ENCODE data around the gene DNALI1. TPM values are rescaled to one million over a fixed set of nuclear protein-coding genes. Genes with fewer than 3 reads are reported as not detected.

The DNALI1 gene
- 15.1 TPM for polyA plus RNA-seq (2013, experiment 1 of 2)
- polyA plus RNA-seq (2013, experiment 2 of 2) = 15.8 TPM

DNA sequence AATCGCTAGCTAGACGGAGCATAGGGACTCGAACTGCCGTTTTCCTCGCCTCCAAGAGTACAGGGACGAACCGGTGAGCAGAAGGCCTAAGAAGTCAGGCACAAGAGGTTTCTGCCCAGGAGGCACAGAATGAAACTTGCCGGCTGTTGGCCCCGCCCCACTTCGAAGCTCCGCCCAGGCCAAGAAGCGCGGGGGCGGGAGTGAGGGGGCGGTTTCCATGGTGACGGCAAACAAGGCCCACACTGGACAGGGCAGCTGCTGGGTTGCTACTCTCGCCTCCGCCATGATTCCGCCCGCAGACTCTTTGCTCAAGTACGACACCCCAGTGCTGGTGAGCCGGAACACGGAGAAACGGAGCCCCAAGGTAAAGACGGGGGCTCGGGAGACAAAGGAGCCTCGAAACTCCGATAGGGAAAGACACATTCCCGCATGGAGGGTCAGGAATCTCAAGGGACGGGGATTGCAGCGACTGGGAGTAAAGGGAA, at the start of gene DNALI1:
TSS of gene DNALI1 (plus strand) at position 229 of the 485 bp plus-strand sequence. CDS start at position 284, 55 bp downstream.
- Histone ChIP-seq H3K27me3 (ENCODE audit: control insufficient read depth in 1 of 2, insufficient read depth in 1 of 2, low read length in 2 of 2) (no peaks in the 10 kb centered on the region), H3K36me3 (ENCODE audit: control insufficient read depth in 1 of 2, insufficient read depth in 2 of 2, low read depth in 1 of 2, low read length in 2 of 2) (peaks cover 13 to 16% of the 10 kb centered on the region in 2 experiments), H2BK15ac (ENCODE audit: low read depth, poor library complexity, severe bottlenecking) (no peak within 1 kb of the TSS), H2BK5ac (ENCODE audit: low read depth, low read length, poor library complexity, severe bottlenecking) (no peak within 1 kb of the TSS), H3K4ac (ENCODE audit: low read depth in 1 of 2, low read length in 2 of 2) (peak within 1 kb of the TSS in 1 of 2 experiments; percentile 55), H3K4me3 (ENCODE audit: insufficient read depth in 1 of 2, low read depth in 1 of 2, low read length in 2 of 2) (peak within 1 kb of the TSS; percentile 33 to 75), H3K9ac (ENCODE audit: low read length) (peak within 1 kb of the TSS; percentile 87), H3K23ac (ENCODE audit: low read length in 2 of 2) (no peak within 1 kb of the TSS), H2BK120ac (ENCODE audit: low read depth, low read length) (no peak within 1 kb of the TSS), H3K18ac (ENCODE audit: low read depth in 1 of 2, low read length in 2 of 2) (peak within 1 kb of the TSS; percentile 42 to 46), H2AFZ (ENCODE audit: low read depth, low read length) (no peak within 1 kb of the TSS), H2AK5ac (ENCODE audit: low read length, severe bottlenecking) (no peak within 1 kb of the TSS), H3K4me1 (ENCODE audit: control insufficient read depth, insufficient read depth, low read depth, low read length) (peaks cover 17% of the 10 kb centered on the region), H3K27ac (ENCODE audit: low read length, poor library complexity, severe bottlenecking) (no peak within 1 kb of the TSS), H3K14ac (ENCODE audit: low read length in 2 of 2) (peak within 1 kb of the TSS in 1 of 2 experiments; percentile 14), H2BK12ac (ENCODE audit: low read length in 2 of 2) (peak within 1 kb of the TSS in 1 of 2 experiments; percentile 51), H3K4me2 (ENCODE audit: low read length, poor library complexity, severe bottlenecking) (peak within 1 kb of the TSS; percentile 51), H4K91ac (ENCODE audit: low read length) (no peak within 1 kb of the TSS), H3K79me1 (replicated peaks; ENCODE audit: low read length, poor library complexity, severe bottlenecking) (peaks cover 5% of the 10 kb centered on the region), H4K8ac (ENCODE audit: low read length) (peak within 1 kb of the TSS; percentile 82), H3K9me3 (ENCODE audit: control insufficient read depth, low read length) (no peaks in the 10 kb centered on the region)
- 19% methylated on average over 31 of the region's 31 CpGs for WGBS
- peak; percentile 92 for DNase-seq

DNA sequence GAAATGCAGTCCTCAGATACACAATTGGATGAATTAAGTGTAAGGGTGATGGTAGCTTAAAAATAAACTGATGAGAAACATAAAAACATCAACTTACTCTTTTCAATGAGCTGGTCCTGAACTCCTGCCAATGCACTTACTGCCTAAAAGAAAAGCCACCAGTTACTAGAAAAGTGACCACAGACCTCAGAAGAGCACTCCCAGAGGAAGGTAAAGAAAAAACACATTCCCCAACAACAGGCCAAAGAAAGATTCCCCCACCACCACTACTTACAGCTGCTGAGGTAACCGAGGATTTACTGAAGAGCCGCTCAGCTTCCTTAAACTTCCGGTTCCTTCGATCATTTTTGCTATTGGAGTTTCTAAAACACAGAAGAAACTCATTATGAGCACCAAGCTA, 47.6 kb upstream of the DNALI1 start:
- H3K79me1 ChIP-seq (replicated peaks; ENCODE audit: low read length, poor library complexity, severe bottlenecking) = peaks cover 27% of the 10 kb centered on the region
- no peak overlapping the region for H4K91ac ChIP-seq (ENCODE audit: low read length)
- peaks cover 29 to 70% of the 10 kb centered on the region in 2 experiments for H3K36me3 ChIP-seq (ENCODE audit: control insufficient read depth in 1 of 2, insufficient read depth in 2 of 2, low read depth in 1 of 2, low read length in 2 of 2)
- H3K4me3 ChIP-seq (ENCODE audit: insufficient read depth in 1 of 2, low read depth in 1 of 2, low read length in 2 of 2) = no peak overlapping the region
- no peak overlapping the region for H4K8ac ChIP-seq (ENCODE audit: low read length)
- H3K14ac ChIP-seq (ENCODE audit: low read length in 2 of 2) = no peak overlapping the region
- H3K4ac ChIP-seq (ENCODE audit: low read depth in 1 of 2, low read length in 2 of 2) = no peak overlapping the region
- H2BK15ac ChIP-seq (ENCODE audit: low read depth, poor library complexity, severe bottlenecking) = no peak overlapping the region
- no peak overlapping the region for H3K18ac ChIP-seq (ENCODE audit: low read depth in 1 of 2, low read length in 2 of 2)
- H2BK12ac ChIP-seq (ENCODE audit: low read length in 2 of 2) = no peak overlapping the region
- H2BK5ac ChIP-seq (ENCODE audit: low read depth, low read length, poor library complexity, severe bottlenecking) = no peak overlapping the region
- H2AK5ac ChIP-seq (ENCODE audit: low read length, severe bottlenecking) = no peak overlapping the region
- H3K4me1 ChIP-seq (ENCODE audit: control insufficient read depth, insufficient read depth, low read depth, low read length) = peaks cover 3% of the 10 kb centered on the region
- peak; percentile 49 for DNase-seq
- no peak overlapping the region for H3K9ac ChIP-seq (ENCODE audit: low read length)
- no peaks in the 10 kb centered on the region for H3K9me3 ChIP-seq (ENCODE audit: control insufficient read depth, low read length)
- no peak overlapping the region for H3K27ac ChIP-seq (ENCODE audit: low read length, poor library complexity, severe bottlenecking)
- no peak overlapping the region for H2AFZ ChIP-seq (ENCODE audit: low read depth, low read length)
- no peak overlapping the region for H2BK120ac ChIP-seq (ENCODE audit: low read depth, low read length)
- no peak overlapping the region for H3K23ac ChIP-seq (ENCODE audit: low read length in 2 of 2)
- WGBS = 80% methylated on average over 4 of the region's 4 CpGs
- H3K27me3 ChIP-seq (ENCODE audit: control insufficient read depth in 1 of 2, insufficient read depth in 1 of 2, low read length in 2 of 2) = no peaks in the 10 kb centered on the region
- no peak overlapping the region for H3K4me2 ChIP-seq (ENCODE audit: low read length, poor library complexity, severe bottlenecking)

DNA sequence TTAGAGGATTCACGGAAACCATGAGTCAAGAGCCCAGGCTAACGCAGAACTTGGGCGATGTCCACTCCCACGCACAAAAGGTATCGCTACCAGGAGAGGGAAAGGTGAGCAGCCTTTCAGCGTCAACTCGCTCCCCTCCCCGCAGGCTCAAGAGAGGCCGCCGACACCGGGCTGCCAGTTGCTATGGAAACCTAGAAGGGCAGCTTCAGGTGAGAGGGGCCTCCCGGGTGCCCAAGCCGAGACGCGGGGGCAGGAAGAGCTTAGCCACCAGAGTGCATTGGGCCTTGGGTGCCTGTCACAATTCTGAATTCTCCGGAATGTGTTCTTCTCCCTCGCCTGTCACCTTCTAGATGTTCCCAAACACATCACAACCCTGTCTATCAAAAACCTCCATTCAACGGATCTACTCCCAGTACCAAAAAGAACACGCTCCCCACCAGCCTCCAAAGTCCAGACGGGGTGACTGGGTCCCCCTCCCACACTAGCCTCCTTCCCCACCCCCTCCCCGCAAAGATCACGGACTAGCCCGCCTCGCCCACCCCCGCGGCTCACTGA, 42.9 kb upstream of the DNALI1 start:
- Histone ChIP-seq H3K27me3 (ENCODE audit: control insufficient read depth in 1 of 2, insufficient read depth in 1 of 2, low read length in 2 of 2) (no peaks in the 10 kb centered on the region), H3K9me3 (ENCODE audit: control insufficient read depth, low read length) (no peaks in the 10 kb centered on the region), H3K4me3 (ENCODE audit: insufficient read depth in 1 of 2, low read depth in 1 of 2, low read length in 2 of 2) (peak overlapping the region; percentile 92 to 97), H4K91ac (ENCODE audit: low read length) (no peak overlapping the region), H3K4me1 (ENCODE audit: control insufficient read depth, insufficient read depth, low read depth, low read length) (peaks cover 3% of the 10 kb centered on the region), H4K8ac (ENCODE audit: low read length) (no peak overlapping the region), H3K23ac (ENCODE audit: low read length in 2 of 2) (peak overlapping the region in 1 of 2 experiments; percentile 16), H2BK5ac (ENCODE audit: low read depth, low read length, poor library complexity, severe bottlenecking) (no peak overlapping the region), H2BK12ac (ENCODE audit: low read length in 2 of 2) (no peak overlapping the region), H3K9ac (ENCODE audit: low read length) (peak overlapping the region; percentile 96), H3K36me3 (ENCODE audit: control insufficient read depth in 1 of 2, insufficient read depth in 2 of 2, low read depth in 1 of 2, low read length in 2 of 2) (peaks cover 7 to 29% of the 10 kb centered on the region in 2 experiments), H3K27ac (ENCODE audit: low read length, poor library complexity, severe bottlenecking) (no peak overlapping the region), H2BK15ac (ENCODE audit: low read depth, poor library complexity, severe bottlenecking) (no peak overlapping the region), H2BK120ac (ENCODE audit: low read depth, low read length) (peak overlapping the region; percentile 49), H3K14ac (ENCODE audit: low read length in 2 of 2) (peak overlapping the region; percentile 9 to 57), H3K4me2 (ENCODE audit: low read length, poor library complexity, severe bottlenecking) (peak overlapping the region; percentile 98), H3K18ac (ENCODE audit: low read depth in 1 of 2, low read length in 2 of 2) (peak overlapping the region in 1 of 2 experiments; percentile 5), H2AK5ac (ENCODE audit: low read length, severe bottlenecking) (no peak overlapping the region), H3K4ac (ENCODE audit: low read depth in 1 of 2, low read length in 2 of 2) (peak overlapping the region in 1 of 2 experiments; percentile 1), H3K79me1 (replicated peaks; ENCODE audit: low read length, poor library complexity, severe bottlenecking) (peaks cover 10% of the 10 kb centered on the region), H2AFZ (ENCODE audit: low read depth, low read length) (no peak overlapping the region)
- DNase-seq = peak; percentile 25
- WGBS = 3% methylated on average over 26 of the region's 26 CpGs

DNA sequence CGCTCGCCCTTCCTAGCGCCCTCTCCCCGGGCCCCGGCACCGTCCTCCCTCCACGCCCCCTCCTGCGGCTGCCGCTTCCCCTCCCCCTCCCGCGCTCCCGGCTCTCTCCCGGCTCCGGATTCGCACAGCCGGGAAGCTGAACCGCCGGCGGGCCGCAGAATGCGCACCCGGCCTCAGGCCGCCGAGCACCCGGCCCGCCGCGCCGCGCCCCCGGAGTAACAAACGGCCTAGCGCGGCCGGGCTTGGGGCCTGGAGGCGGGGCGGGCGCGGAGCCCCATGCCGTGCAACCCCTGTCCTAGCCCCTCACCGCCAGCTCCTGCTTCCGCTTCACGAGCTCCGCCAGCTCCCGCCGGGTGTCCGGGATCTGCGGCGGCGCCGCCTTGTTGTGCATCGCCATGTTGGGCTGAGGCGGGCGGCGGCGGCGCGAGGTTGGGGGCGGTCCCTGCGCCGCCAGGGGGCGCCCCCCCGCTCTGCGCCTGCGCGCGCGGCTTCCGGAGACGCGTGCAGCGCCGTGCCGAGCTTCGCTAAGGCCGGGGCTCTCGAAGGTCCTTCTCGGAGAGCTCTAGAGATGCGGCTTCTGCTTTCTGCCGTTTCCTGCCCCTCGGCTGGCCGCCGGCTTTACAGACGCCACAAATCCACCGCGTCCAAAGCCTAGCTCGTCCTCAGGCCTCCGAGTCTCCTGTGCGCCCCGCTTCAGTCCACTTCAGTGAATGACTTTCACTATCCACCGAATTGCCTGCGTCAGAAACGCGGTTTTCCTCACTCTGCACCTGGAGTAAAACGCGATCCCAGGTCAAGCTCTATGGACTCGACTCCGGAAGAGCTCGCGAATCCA, 42.2 kb upstream of the DNALI1 start, which contains the start of gene MEAF6:
TSS of gene MEAF6 (minus strand) at position 417 of the 835 bp plus-strand sequence. CDS start at position 397, 20 bp downstream.
- DNase-seq = peak; percentile 80
- no peaks in the 10 kb centered on the region for H3K9me3 ChIP-seq (ENCODE audit: control insufficient read depth, low read length)
- peak within 1 kb of the TSS in 1 of 2 experiments; percentile 78 for H3K23ac ChIP-seq (ENCODE audit: low read length in 2 of 2)
- peak within 1 kb of the TSS; percentile 57 to 97 for H3K14ac ChIP-seq (ENCODE audit: low read length in 2 of 2)
- H4K8ac ChIP-seq (ENCODE audit: low read length) = peak within 1 kb of the TSS; percentile 98
- no peak within 1 kb of the TSS for H2AK5ac ChIP-seq (ENCODE audit: low read length, severe bottlenecking)
- peak within 1 kb of the TSS; percentile 73 for H2BK5ac ChIP-seq (ENCODE audit: low read depth, low read length, poor library complexity, severe bottlenecking)
- H2AFZ ChIP-seq (ENCODE audit: low read depth, low read length) = peak within 1 kb of the TSS; percentile 89
- H3K36me3 ChIP-seq (ENCODE audit: control insufficient read depth in 1 of 2, insufficient read depth in 2 of 2, low read depth in 1 of 2, low read length in 2 of 2) = peaks cover 6 to 23% of the 10 kb centered on the region in 2 experiments
- peak within 1 kb of the TSS; percentile 98 for H3K4me2 ChIP-seq (ENCODE audit: low read length, poor library complexity, severe bottlenecking)
- peak within 1 kb of the TSS; percentile 96 for H3K9ac ChIP-seq (ENCODE audit: low read length)
- peak within 1 kb of the TSS; percentile 92 to 97 for H3K4me3 ChIP-seq (ENCODE audit: insufficient read depth in 1 of 2, low read depth in 1 of 2, low read length in 2 of 2)
- H3K79me1 ChIP-seq (replicated peaks; ENCODE audit: low read length, poor library complexity, severe bottlenecking) = peaks cover 9% of the 10 kb centered on the region
- no peaks in the 10 kb centered on the region for H3K27me3 ChIP-seq (ENCODE audit: control insufficient read depth in 1 of 2, insufficient read depth in 1 of 2, low read length in 2 of 2)
- peak within 1 kb of the TSS; percentile 86 for H4K91ac ChIP-seq (ENCODE audit: low read length)
- H3K4me1 ChIP-seq (ENCODE audit: control insufficient read depth, insufficient read depth, low read depth, low read length) = peaks cover 3% of the 10 kb centered on the region
- H2BK12ac ChIP-seq (ENCODE audit: low read length in 2 of 2) = peak within 1 kb of the TSS; percentile 21 to 60
- peak within 1 kb of the TSS; percentile 94 to 98 for H3K18ac ChIP-seq (ENCODE audit: low read depth in 1 of 2, low read length in 2 of 2)
- peak within 1 kb of the TSS; percentile 81 for H3K27ac ChIP-seq (ENCODE audit: low read length, poor library complexity, severe bottlenecking)
- peak within 1 kb of the TSS; percentile 66 to 97 for H3K4ac ChIP-seq (ENCODE audit: low read depth in 1 of 2, low read length in 2 of 2)
- peak within 1 kb of the TSS; percentile 49 for H2BK120ac ChIP-seq (ENCODE audit: low read depth, low read length)
- peak within 1 kb of the TSS; percentile 52 for H2BK15ac ChIP-seq (ENCODE audit: low read depth, poor library complexity, severe bottlenecking)
- WGBS = under 1% methylated on average over 93 of the region's 100 CpGs

Data from mesenchymal stem cell (in vitro differentiated cells and primary cell).